AG10803 (cell line): ENCODE measurements around the gene RAI1.

Experiments used
- DNase-seq: peaks from one replicate; pipeline ENCODE4 v3.0.0; 2010; ENCODE audit warnings: low read depth
- H3K4me3 ChIP-seq: 2 replicates; pipeline ENCODE4 v1.5.1; 2011; ENCODE audit warnings: mild to moderate bottlenecking, low read length, control low read depth
- CTCF ChIP-seq: conservative IDR thresholded peaks from 2 replicates; pipeline ENCODE4 v1.5.1; 2011; ENCODE audit warnings: mild to moderate bottlenecking, low read length, control low read depth, inconsistent platforms

The RAI1 gene

GRCh38 chr17:17744116-17744515 is 62.9 kb downstream of the RAI1 start:
- TF ChIP-seq CTCF, result no peak

GRCh38 chr17:17745476-17746455 is 64.5 kb downstream of the RAI1 start:
- no peak for DNase-seq
- H3K4me3 ChIP-seq, result no peak overlapping the region
- no peak for TF ChIP-seq CTCF

More at GRCh38 chr17:17744116-17744515, 62.9 kb downstream of the RAI1 start:
- H3K4me3 ChIP-seq, result no peak overlapping the region
- no peak for DNase-seq

GRCh38 chr17:17748179-17748578 is 66.9 kb downstream of the RAI1 start:
- H3K4me3 ChIP-seq, result no peak overlapping the region
- no peak for DNase-seq
- TF ChIP-seq CTCF, result peak; percentile 20; the same call in 1 of the 2 replicates

GRCh38 chr17:17748604-17749003 is 67.3 kb downstream of the RAI1 start:
- no peak for TF ChIP-seq CTCF
- DNase-seq, result no peak
- H3K4me3 ChIP-seq, result no peak overlapping the region

GRCh38 chr17:17749025-17749772 is 67.9 kb downstream of the RAI1 start:
- no peak overlapping the region for H3K4me3 ChIP-seq
- no peak for DNase-seq

GRCh38 chr17:17749921-17750320 is 68.7 kb downstream of the RAI1 start:
- no peak overlapping the region for H3K4me3 ChIP-seq
- peak; percentile 29 for DNase-seq

More at GRCh38 chr17:17749025-17749772, 67.9 kb downstream of the RAI1 start:
- no peak for TF ChIP-seq CTCF

More at GRCh38 chr17:17749921-17750320, 68.7 kb downstream of the RAI1 start:
- no peak for TF ChIP-seq CTCF
